Breast epithelium (tissue), 4 donors: ENCODE data around the gene FUT7. TPM values are rescaled to one million over a fixed set of nuclear protein-coding genes. Genes with fewer than 3 reads are reported as not detected.

Experiments
- DNase-seq, 2 donors: peaks; one replicate each; pipeline ENCODE4 v3.0.0-alpha.2; 2019; ENCODE audit warnings: low spot score in 2 of 2
- H3K27ac ChIP-seq, 2 donors: fragments of 200-600 bp; sonication (generic) in 1 of 2; one replicate each; pipeline ENCODE4 v1.5.1; 2016 to 2019; ENCODE audit warnings: mild to moderate bottlenecking in 1 of 2
- H3K27me3 ChIP-seq, 2 donors: fragments of 200-600 bp; sonication (generic) in 1 of 2; one replicate each; pipeline versions ENCODE4 v1.5.1 to v1.6.0; 2017 to 2019; ENCODE audit warnings: control low read depth in 1 of 2, mild to moderate bottlenecking in 1 of 2
- H3K36me3 ChIP-seq: fragments of 200-600 bp; one replicate; pipeline ENCODE4 v1.5.1; 2019
- H3K4me1 ChIP-seq, 2 donors: fragments of 200-600 bp; sonication (generic); one replicate each; pipeline ENCODE4 v1.5.1; 2016 to 2019; ENCODE audit warnings: control low read depth in 1 of 2
- H3K4me3 ChIP-seq, 3 donors: fragments of 200-600 bp; sonication (generic); 1 replicate in 2 of 3; 2 replicates in 1 of 3; pipeline ENCODE4 v1.5.1; 2016 to 2019; ENCODE audit warnings: mild to moderate bottlenecking in 3 of 3, moderate library complexity in 2 of 3
- H3K9me3 ChIP-seq, 2 donors: fragments of 200-600 bp; sonication (generic) in 1 of 2; one replicate each; pipeline ENCODE4 v1.5.1; 2016 to 2019; ENCODE audit warnings: control low read depth in 1 of 2
- CTCF ChIP-seq, 3 donors: fragments of 450-650 bp; IDR thresholded peaks; one replicate each; pipeline ENCODE4 v1.5.1; 2016 to 2017; ENCODE audit warnings: antibody characterized with exemption in 3 of 3, mild to moderate bottlenecking in 3 of 3, moderate library complexity in 3 of 3
- POLR2A ChIP-seq: fragments of 450-650 bp; IDR thresholded peaks from one replicate; pipeline ENCODE4 v1.6.1; 2016; ENCODE audit warnings: antibody characterized with exemption, mild to moderate bottlenecking, moderate library complexity
- POLR2AphosphoS5 ChIP-seq, 3 donors: sonication (generic); formaldehyde crosslinking; IDR thresholded peaks; one replicate each; pipeline ENCODE4 v1.6.1; 2017; ENCODE audit warnings: antibody characterized with exemption in 3 of 3
- intact Hi-C: fragments of 100-400 bp; cut with DNase I; formaldehyde crosslinking; loops from one replicate; pipeline ENCODE4 v1.15.1; 2023; ENCODE audit warnings: low total_unique reads
- total RNA-seq, 3 donors: library from RNA; depleted of rRNA; stranded (reverse); fragments of >200 nt; gene quantifications; one replicate each; pipeline ENCODE4 v1.1.0, GENCODE V29; 2016

The FUT7 gene
- total RNA-seq, 3 donors from 2014 or later = not detected

GRCh38 chr9:137041124-137041523 lies 9.2 kb upstream of the FUT7 start:
- no peak for TF ChIP-seq POLR2A
- no peak for TF ChIP-seq CTCF (IDR thresholded peaks at IDR 0.05)
- TF ChIP-seq POLR2AphosphoS5 (IDR thresholded peaks at IDR 0.05) = no peak
- Histone ChIP-seq H3K27me3 (no peaks in the 10 kb centered on the region), H3K4me1 (peaks cover 9 to 12% of the 10 kb centered on the region in 2 donors), H3K9me3 (no peaks in the 10 kb centered on the region), H3K36me3 (no peaks in the 10 kb centered on the region), H3K27ac (no peak overlapping the region), H3K4me3 (peak overlapping the region in 2 of 3 donors; percentile 17 to 41)
- intact Hi-C loops = no loop called here
- no peak for DNase-seq

DNA sequence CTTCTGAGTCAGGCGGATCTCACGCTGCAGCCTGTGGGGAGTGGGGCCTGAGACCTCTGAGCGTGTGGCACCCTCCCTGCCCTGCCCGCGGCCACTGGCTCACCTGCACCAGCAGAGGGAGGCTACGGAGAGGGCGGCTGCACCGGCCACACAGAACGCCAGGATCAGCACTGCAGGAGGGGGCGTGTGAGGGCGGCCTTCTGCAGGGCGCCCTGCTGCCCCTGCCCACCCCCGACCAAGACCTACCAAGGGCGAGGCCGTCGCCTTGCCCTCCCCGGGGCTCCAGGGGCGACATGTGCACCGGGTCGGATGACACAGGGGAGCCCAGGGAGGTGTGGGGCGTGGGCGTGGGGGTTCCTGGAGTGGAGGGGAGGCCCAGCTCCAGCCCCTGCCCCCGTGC lies 8.7 kb upstream of the FUT7 start:
- Histone ChIP-seq H3K27me3 (no peaks in the 10 kb centered on the region), H3K4me3 (peak overlapping the region in 2 of 3 donors; percentile 13 to 17), H3K4me1 (peaks cover 5 to 12% of the 10 kb centered on the region in 2 donors), H3K36me3 (no peaks in the 10 kb centered on the region), H3K27ac (no peak overlapping the region), H3K9me3 (no peaks in the 10 kb centered on the region)
- no peak for DNase-seq
- no peak for TF ChIP-seq CTCF (IDR thresholded peaks at IDR 0.05)
- TF ChIP-seq POLR2AphosphoS5 (IDR thresholded peaks at IDR 0.05) = no peak
- no peak for TF ChIP-seq POLR2A
- intact Hi-C loops = no loop called here

- Histone ChIP-seq H3K9me3 (no peaks in the 10 kb centered on the region), H3K27ac (no peak overlapping the region), H3K36me3 (no peaks in the 10 kb centered on the region), H3K4me1 (peaks cover 3 to 9% of the 10 kb centered on the region in 2 donors), H3K4me3 (no peak overlapping the region), H3K27me3 (no peaks in the 10 kb centered on the region)
- intact Hi-C loops = no loop called here
- DNase-seq = no peak
- TF ChIP-seq CTCF (IDR thresholded peaks at IDR 0.05) (no peak), POLR2A (no peak), POLR2AphosphoS5 (IDR thresholded peaks at IDR 0.05) (no peak)
Observed at GRCh38 chr9:137039611-137040366, 7.9 kb upstream of the FUT7 start.

DNA sequence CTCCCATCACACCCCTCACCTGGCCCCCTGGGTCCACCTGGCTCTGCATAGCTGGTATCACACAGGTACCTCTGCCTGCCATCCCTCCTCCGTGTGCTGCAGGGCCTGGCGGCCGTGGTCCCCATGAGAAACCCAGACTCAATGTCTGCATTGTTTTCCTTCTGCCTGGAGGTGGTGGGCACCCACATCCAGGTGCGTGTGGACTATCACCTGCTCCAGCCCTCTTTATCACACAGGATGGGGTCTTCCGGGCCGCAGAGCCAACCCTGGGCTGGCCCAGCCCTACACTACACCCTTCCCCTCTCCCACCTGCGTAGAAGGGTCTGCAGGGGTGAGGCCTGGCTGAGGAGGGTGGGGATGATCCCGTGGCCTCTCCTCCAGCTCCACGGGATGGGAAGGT lies 7.0 kb upstream of the FUT7 start:
- intact Hi-C loops = no loop called here
- Histone ChIP-seq H3K4me3 (no peak overlapping the region), H3K36me3 (no peaks in the 10 kb centered on the region), H3K27ac (no peak overlapping the region), H3K9me3 (no peaks in the 10 kb centered on the region), H3K27me3 (no peaks in the 10 kb centered on the region), H3K4me1 (peaks cover 7 to 9% of the 10 kb centered on the region in 2 donors)
- DNase-seq = no peak
- no peak for TF ChIP-seq CTCF (IDR thresholded peaks at IDR 0.05)
- no peak for TF ChIP-seq POLR2A
- TF ChIP-seq POLR2AphosphoS5 (IDR thresholded peaks at IDR 0.05) = no peak

- intact Hi-C loops = no loop called here
- no peaks in the 10 kb centered on the region for H3K36me3 ChIP-seq
- TF ChIP-seq POLR2A (no peak), CTCF (IDR thresholded peaks at IDR 0.05) (no peak), POLR2AphosphoS5 (IDR thresholded peaks at IDR 0.05) (no peak)
- H3K4me3 ChIP-seq = no peak overlapping the region
- peaks cover 7 to 9% of the 10 kb centered on the region in 2 donors for H3K4me1 ChIP-seq
- H3K27me3 ChIP-seq = no peaks in the 10 kb centered on the region
- H3K27ac ChIP-seq = no peak overlapping the region
- no peaks in the 10 kb centered on the region for H3K9me3 ChIP-seq
- DNase-seq = no peak
Observed at GRCh38 chr9:137037483-137037882, 5.6 kb upstream of the FUT7 start.
